ENCODE results near the gene JPT2.

GRCh38 chr16:1707193-1707790, 29.2 kb downstream of the JPT2 start:
- TF ChIP-seq CTCF (IDR thresholded peaks at IDR 0.05; ENCODE audit: insufficient read depth, low read length, poor library complexity, severe bottlenecking) (no peak), EZH2phosphoT487 (conservative IDR thresholded peaks at IDR 0.05; ENCODE audit: low read length) (no peak)

All from SU-DHL-6 (cell line).